ENCODE results near the gene PLAC8.
"Not testable (repeated sequence)": the region's sequence is repeated elsewhere in the genome, so short reads cannot be mapped to it uniquely, and the experiment has no call there.

PLAC8 gene

DNA sequence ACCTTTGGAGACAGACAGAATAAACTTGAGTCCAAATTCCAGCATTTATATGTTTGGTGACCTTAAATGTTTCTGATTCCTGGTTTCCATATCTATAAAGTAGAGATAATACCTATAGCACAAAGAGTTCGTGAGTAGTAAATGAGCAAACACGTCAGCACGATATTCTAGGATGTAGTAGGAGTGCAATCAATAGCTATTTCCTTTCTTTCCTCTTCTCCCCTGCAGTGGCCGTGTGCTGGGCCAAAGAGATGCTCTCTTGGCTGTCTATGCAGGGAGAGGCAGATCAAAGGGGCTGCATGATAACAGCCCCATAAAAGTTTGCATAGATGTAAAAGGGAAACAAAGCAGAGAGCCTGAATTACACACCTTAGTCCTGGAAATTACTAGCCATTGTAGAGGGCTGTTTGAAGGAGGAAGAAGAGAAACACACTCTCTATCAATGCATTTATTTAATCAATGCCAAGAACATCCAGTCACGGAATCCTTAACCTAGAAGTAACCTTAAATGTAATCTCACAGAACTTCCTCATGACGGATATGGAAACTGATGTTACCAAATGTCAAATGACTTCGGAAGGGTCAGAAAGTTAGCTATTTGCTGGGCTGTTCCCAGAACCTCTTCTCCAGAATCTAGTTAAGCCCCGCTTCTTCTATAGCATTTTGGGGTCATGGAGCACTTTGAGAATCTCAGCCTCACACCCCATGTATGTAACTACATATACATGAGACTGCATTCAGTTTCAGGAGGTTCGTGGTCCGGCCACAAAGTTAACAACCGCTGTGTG, 35.5 kb upstream of the PLAC8 start:
- DNase-seq (ENCODE audit: low read depth, low spot score), result no peak
- H3K4me3 ChIP-seq (ENCODE audit: low read depth, low read length), result no peak overlapping the region
- ChIA-PET POLR2A (no interaction called here), CTCF (interaction anchor here (0.7 to 1.0 kb wide), 2 partner anchors 24 to 35 kb away, joined by 3 read pairs; partner anchors contain the start of gene PLAC8)
- TF ChIP-seq, protein P1, sequence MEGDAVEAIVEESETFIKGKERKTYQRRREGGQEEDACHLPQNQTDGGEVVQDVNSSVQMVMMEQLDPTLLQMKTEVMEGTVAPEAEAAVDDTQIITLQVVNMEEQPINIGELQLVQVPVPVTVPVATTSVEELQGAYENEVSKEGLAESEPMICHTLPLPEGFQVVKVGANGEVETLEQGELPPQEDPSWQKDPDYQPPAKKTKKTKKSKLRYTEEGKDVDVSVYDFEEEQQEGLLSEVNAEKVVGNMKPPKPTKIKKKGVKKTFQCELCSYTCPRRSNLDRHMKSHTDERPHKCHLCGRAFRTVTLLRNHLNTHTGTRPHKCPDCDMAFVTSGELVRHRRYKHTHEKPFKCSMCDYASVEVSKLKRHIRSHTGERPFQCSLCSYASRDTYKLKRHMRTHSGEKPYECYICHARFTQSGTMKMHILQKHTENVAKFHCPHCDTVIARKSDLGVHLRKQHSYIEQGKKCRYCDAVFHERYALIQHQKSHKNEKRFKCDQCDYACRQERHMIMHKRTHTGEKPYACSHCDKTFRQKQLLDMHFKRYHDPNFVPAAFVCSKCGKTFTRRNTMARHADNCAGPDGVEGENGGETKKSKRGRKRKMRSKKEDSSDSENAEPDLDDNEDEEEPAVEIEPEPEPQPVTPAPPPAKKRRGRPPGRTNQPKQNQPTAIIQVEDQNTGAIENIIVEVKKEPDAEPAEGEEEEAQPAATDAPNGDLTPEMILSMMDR (IDR thresholded peaks at IDR 0.05; ENCODE audit: insufficient read depth, low read length, missing control alignments), result no peak

DNA sequence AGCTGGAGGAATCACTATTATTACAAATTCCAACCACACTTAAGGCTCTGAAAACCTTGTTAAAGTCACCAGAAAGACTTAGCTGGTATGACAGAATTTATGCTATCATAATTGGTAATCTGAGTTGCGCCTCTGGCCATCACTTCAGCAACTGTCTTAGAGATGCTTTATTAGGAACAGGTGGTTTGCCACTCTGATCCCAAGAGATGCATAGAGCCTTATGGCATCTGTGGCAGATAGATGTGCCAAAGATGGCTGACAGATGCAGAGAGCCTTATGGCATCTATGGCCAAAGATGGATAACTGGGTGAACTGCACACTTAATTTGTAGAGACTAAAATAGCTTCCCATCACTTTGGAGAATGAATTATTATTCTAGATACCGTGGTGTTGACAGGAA, 32.3 kb upstream of the PLAC8 start:
- ChIA-PET POLR2A (no interaction called here), CTCF (interaction anchor here (0.9 kb wide), 1 partner anchor 72 kb away, joined by 3 read pairs; no protein-coding TSS in a partner anchor)
- H3K4me3 ChIP-seq (ENCODE audit: low read depth, low read length), result no peak overlapping the region
- TF ChIP-seq, protein P1 (IDR thresholded peaks at IDR 0.05; ENCODE audit: insufficient read depth, low read length, missing control alignments), result no peak
- DNase-seq (ENCODE audit: low read depth, low spot score), result no peak

DNA sequence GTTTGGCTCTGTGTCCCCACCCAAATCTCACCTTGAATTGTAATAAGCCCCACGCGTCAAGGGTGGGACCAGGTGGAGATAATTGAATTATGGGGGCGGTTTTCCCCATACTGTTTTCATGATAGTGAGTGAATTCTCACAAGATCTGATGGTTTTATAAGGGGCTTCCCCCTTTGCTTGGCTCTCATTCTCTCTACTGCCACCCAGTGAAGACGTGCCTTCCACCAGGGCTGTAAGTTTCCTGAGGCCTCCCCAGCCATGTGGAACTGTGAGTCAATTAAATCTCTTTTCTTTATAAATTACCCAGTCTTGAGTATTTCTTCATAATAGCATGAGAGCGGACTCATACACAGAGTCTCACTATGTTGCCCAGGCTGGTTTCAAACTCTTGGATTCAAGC, 31.2 kb upstream of the PLAC8 start:
- H3K4me3 ChIP-seq (ENCODE audit: low read depth, low read length); DNase-seq (ENCODE audit: low read depth, low spot score); POLR2A ChIA-PET: not testable (repeated sequence)
- CTCF ChIA-PET, result interaction anchor here (1.6 kb wide), 1 partner anchor 12 kb away, joined by 7 read pairs; no protein-coding TSS in a partner anchor

DNA sequence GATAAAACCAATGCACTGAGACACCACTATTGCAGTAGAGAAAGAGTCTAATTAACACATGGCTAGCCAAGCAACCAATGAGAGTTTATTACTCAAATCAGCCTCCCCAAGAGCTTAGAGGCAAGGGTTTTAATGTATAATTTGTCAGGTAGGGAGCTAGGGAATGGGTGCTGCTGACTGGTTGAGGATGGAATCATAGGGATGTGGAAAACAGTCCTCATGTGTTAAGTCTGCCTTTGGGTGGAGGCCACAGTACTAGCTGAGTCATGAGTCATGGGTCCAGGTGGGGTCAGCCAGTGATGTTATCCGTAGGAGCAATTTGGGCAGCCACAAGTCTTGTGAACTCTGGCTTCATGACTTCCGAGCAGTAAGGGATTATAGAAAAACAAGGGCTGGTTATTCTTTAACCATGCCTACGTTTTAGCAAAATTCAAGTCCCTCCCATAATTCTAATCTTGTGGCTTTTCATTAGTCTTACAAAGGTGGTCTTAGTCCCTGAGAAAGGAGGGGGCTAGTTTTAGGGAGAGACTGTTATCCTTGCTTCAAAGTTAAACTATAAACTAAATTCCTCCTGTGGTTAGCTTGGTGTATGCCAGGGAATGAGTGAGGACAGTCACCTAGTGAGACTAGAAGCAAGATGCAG, 25.1 kb upstream of the PLAC8 start:
- CTCF ChIA-PET, result no interaction called here
- TF ChIP-seq, protein P1 (IDR thresholded peaks at IDR 0.05; ENCODE audit: insufficient read depth, low read length, missing control alignments), result no peak
- no peak overlapping the region for H3K4me3 ChIP-seq (ENCODE audit: low read depth, low read length)
- POLR2A ChIA-PET, result no interaction called here
- no peak for DNase-seq (ENCODE audit: low read depth, low spot score)

DNA sequence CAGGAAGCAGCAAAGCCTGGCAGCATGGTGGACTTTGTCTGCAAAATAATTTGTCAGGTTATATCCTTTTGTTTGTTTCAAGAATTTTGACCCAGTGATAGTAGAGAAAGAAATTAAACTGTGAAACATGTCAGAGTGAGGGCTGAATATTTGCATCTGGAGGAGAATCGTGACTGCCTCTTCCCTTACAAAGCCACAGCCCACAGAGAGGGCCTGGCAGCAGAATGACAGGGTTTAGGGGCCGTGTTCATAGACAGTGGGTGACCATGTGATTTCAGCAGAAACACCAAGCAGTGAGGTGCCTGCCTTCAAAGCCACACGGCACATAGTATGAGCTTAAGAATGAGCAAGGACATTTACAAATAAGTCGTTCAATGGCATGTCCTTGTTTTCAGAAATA, 24.4 kb upstream of the PLAC8 start:
- ChIA-PET POLR2A (no interaction called here), CTCF (no interaction called here)

DNA sequence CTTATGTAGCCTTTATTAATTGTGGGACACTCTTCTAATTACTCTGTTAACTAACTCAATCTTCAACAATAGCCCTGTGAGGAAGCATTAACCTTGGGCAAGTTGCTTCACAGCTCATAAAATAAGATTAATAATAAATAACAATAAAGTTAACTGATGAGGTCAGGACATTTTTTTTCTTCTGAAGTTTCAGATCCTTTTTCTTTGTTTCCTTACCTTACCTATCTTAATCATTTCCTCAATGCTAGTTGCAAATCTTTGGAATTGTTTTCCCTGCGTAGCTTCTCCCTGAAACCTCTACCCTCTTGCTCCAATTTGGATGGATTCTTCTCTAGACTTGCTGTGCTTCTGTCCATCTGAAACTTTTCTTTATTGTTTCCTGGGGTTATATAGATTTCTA, 17.5 kb upstream of the PLAC8 start:
- CTCF ChIA-PET, result interaction anchor here (1.1 to 1.7 kb wide), 3 partner anchors 19 to 128 kb away, joined by 3 to 5 read pairs (median 3); no protein-coding TSS in a partner anchor
- POLR2A ChIA-PET, result no interaction called here
- TF ChIP-seq, protein P1 (IDR thresholded peaks at IDR 0.05; ENCODE audit: insufficient read depth, low read length, missing control alignments), result no peak
- DNase-seq (ENCODE audit: low read depth, low spot score), result no peak
- no peak overlapping the region for H3K4me3 ChIP-seq (ENCODE audit: low read depth, low read length)

More for the DNA sequence above, 24.4 kb upstream of the PLAC8 start:
- DNase-seq (ENCODE audit: low read depth, low spot score), result no peak
- TF ChIP-seq, protein P1 (IDR thresholded peaks at IDR 0.05; ENCODE audit: insufficient read depth, low read length, missing control alignments), result no peak
- H3K4me3 ChIP-seq (ENCODE audit: low read depth, low read length), result no peak overlapping the region
